ENCODE results near the gene COX8C. TPM values are rescaled to one million over a fixed set of nuclear protein-coding genes. Genes with fewer than 3 reads are reported as not detected.

COX8C gene
- total RNA-seq, result not detected
- polyA plus RNA-seq, result not detected
- long read RNA-seq, donor 1, result 0 reads
- long read RNA-seq, donor 2, result 0 reads

- H3K27ac ChIP-seq, result no peak within 1 kb of the TSS
- WGBS, 5 donors, result 95 to 96% (median 96%) methylated on average over 60 of the region's 60 CpGs
- no peaks in the 10 kb centered on the region for H3K27me3 ChIP-seq (replicated peaks in 1 of 7)
- H3K36me3 ChIP-seq, result no peaks in the 10 kb centered on the region
- intact Hi-C loops (cut with DNase I; ENCODE audit: low total_unique reads), result no loop called here
- H3K4me1 ChIP-seq, result no peaks in the 10 kb centered on the region
- no peak within 1 kb of the TSS for H3K4me3 ChIP-seq
- TF ChIP-seq CTCF (IDR thresholded peaks at IDR 0.05 in 8 of 11, conservative IDR thresholded peaks at IDR 0.05 in 3 of 11) (no peak), POLR2AphosphoS5 (IDR thresholded peaks at IDR 0.05) (no peak), POLR2A (IDR thresholded peaks at IDR 0.05) (no peak)
- peak; percentile 74 for DNase-seq
- peaks cover 0 to 13% (median 6%) of the 10 kb centered on the region in 8 donors for H3K9me3 ChIP-seq
Measured at GRCh38 chr14:93346926-93347721, at the start of gene COX8C. Gene COX8C, plus strand, starts transcription at chr14:93347182. Its CDS starts 87 bp downstream, at chr14:93347269.

GRCh38 chr14:93299416-93299815 lies 47.6 kb upstream of the COX8C start:
- Histone ChIP-seq H3K4me1 (peaks cover 0 to 61% (median 18%) of the 10 kb centered on the region in 6 donors), H3K36me3 (peaks cover 0 to 9% (median 1%) of the 10 kb centered on the region in 6 donors), H3K27me3 (replicated peaks in 1 of 7) (no peaks in the 10 kb centered on the region), H3K4me3 (no peak overlapping the region), H3K9me3 (no peaks in the 10 kb centered on the region), H3K27ac (no peak overlapping the region)
- TF ChIP-seq POLR2A (IDR thresholded peaks at IDR 0.05), result no peak
- no peak for TF ChIP-seq CTCF (IDR thresholded peaks at IDR 0.05 in 8 of 11, conservative IDR thresholded peaks at IDR 0.05 in 3 of 11)
- no peak for TF ChIP-seq POLR2AphosphoS5 (IDR thresholded peaks at IDR 0.05)
- intact Hi-C loops (cut with DNase I; ENCODE audit: low total_unique reads), result no loop called here
- 81 to 90% (median 86%) methylated on average over 3 of the region's 3 CpGs for WGBS, 5 donors
- DNase-seq, result no peak

- H3K27me3 ChIP-seq (replicated peaks in 1 of 7), result no peaks in the 10 kb centered on the region
- WGBS, 5 donors, result 50 to 66% (median 60%) methylated on average over 6 of the region's 6 CpGs
- DNase-seq, result no peak
- H3K36me3 ChIP-seq, result peaks cover 0 to 5% (median 0%) of the 10 kb centered on the region in 6 donors
- no peak for TF ChIP-seq CTCF (IDR thresholded peaks at IDR 0.05 in 8 of 11, conservative IDR thresholded peaks at IDR 0.05 in 3 of 11)
- no peak for TF ChIP-seq POLR2AphosphoS5 (IDR thresholded peaks at IDR 0.05)
- no peak for TF ChIP-seq POLR2A (IDR thresholded peaks at IDR 0.05)
- H3K4me1 ChIP-seq, result peaks cover 0 to 66% (median 20%) of the 10 kb centered on the region in 6 donors
- intact Hi-C loops (cut with DNase I; ENCODE audit: low total_unique reads), result no loop called here
- no peak overlapping the region for H3K4me3 ChIP-seq
- H3K27ac ChIP-seq, result no peak overlapping the region
- H3K9me3 ChIP-seq, result no peaks in the 10 kb centered on the region
Measured at GRCh38 chr14:93299866-93300265, 47.1 kb upstream of the COX8C start.

GRCh38 chr14:93301821-93302447 lies 45.0 kb upstream of the COX8C start:
- WGBS, 5 donors, result 91 to 94% (median 93%) methylated on average over 6 of the region's 6 CpGs
- H3K36me3 ChIP-seq, result no peaks in the 10 kb centered on the region
- H3K9me3 ChIP-seq, result no peaks in the 10 kb centered on the region
- no peak overlapping the region for H3K27ac ChIP-seq
- DNase-seq, result no peak
- no peak overlapping the region for H3K4me3 ChIP-seq
- no peaks in the 10 kb centered on the region for H3K27me3 ChIP-seq (replicated peaks in 1 of 7)
- peaks cover 0 to 87% (median 32%) of the 10 kb centered on the region in 6 donors for H3K4me1 ChIP-seq
- intact Hi-C loops (cut with DNase I; ENCODE audit: low total_unique reads), result no loop called here
- TF ChIP-seq POLR2AphosphoS5 (IDR thresholded peaks at IDR 0.05) (no peak), POLR2A (IDR thresholded peaks at IDR 0.05) (no peak), CTCF (IDR thresholded peaks at IDR 0.05 in 8 of 11, conservative IDR thresholded peaks at IDR 0.05 in 3 of 11) (no peak)
